ENCODE data around the gene OGDHL.
A peak's percentile ranks its signal among the peaks of the same experiment; 100 is the strongest.
"Not testable (repeated sequence)": the region's sequence is repeated elsewhere in the genome, so short reads cannot be mapped to it uniquely, and the experiment has no call there.

OGDHL gene

GRCh38 chr10:49761789-49762565 is at the start of gene OGDHL:
Gene OGDHL (minus strand): TSS chr10:49762323. CDS start chr10:49758592, 3,731 bp downstream.
- DNase-seq = peak; percentile 6

- DNase-seq = no peak
Observed at GRCh38 chr10:49803988-49804387, 41.9 kb upstream of the OGDHL start.

- DNase-seq = no peak
Observed at GRCh38 chr10:49798275-49798674, 36.2 kb upstream of the OGDHL start.

- no peak for DNase-seq
Observed at GRCh38 chr10:49791100-49791499, 29.0 kb upstream of the OGDHL start.

- DNase-seq = no peak
Observed at GRCh38 chr10:49784681-49785080, 22.6 kb upstream of the OGDHL start.

GRCh38 chr10:49783645-49784044 is 21.5 kb upstream of the OGDHL start:
- DNase-seq = no peak

- no peak for DNase-seq
Observed at GRCh38 chr10:49781247-49781646, 19.1 kb upstream of the OGDHL start.

- no peak for DNase-seq
Observed at GRCh38 chr10:49778197-49778596, 16.1 kb upstream of the OGDHL start.

- no peak for DNase-seq
Observed at GRCh38 chr10:49776851-49777250, 14.7 kb upstream of the OGDHL start.

- DNase-seq = no peak
Observed at GRCh38 chr10:49775014-49775413, 12.9 kb upstream of the OGDHL start.

GRCh38 chr10:49772944-49773343 is 10.8 kb upstream of the OGDHL start:
- not testable (repeated sequence) for DNase-seq

- not testable (repeated sequence) for DNase-seq
Observed at GRCh38 chr10:49771046-49771445, 8.9 kb upstream of the OGDHL start.

GRCh38 chr10:49769692-49770091 is 7.6 kb upstream of the OGDHL start:
- DNase-seq = no peak

- DNase-seq = no peak
Observed at GRCh38 chr10:49768731-49769130, 6.6 kb upstream of the OGDHL start.

- no peak for DNase-seq
Observed at GRCh38 chr10:49768329-49768728, 6.2 kb upstream of the OGDHL start.

- DNase-seq = no peak
Observed at GRCh38 chr10:49767752-49768151, 5.6 kb upstream of the OGDHL start.

GRCh38 chr10:49766484-49766883 is 4.4 kb upstream of the OGDHL start:
- no peak for DNase-seq

GRCh38 chr10:49762566-49762877 is 399 bp upstream of the OGDHL start:
- no peak for DNase-seq

- DNase-seq = no peak
Observed at GRCh38 chr10:49761201-49761788, 828 bp downstream of the OGDHL start.

- no peak for DNase-seq
Observed at GRCh38 chr10:49760789-49761188, 1.3 kb downstream of the OGDHL start.

GRCh38 chr10:49759787-49760551 is 2.2 kb downstream of the OGDHL start:
- DNase-seq = no peak

- no peak for DNase-seq
Observed at GRCh38 chr10:49758249-49758930, 3.7 kb downstream of the OGDHL start.

GRCh38 chr10:49756641-49757040 is 5.5 kb downstream of the OGDHL start:
- DNase-seq = no peak

GRCh38 chr10:49756031-49756430 is 6.1 kb downstream of the OGDHL start:
- DNase-seq = no peak
